ENCODE data around the gene TMEM135.

TMEM135 gene

GRCh38 chr11:87366763-87367405, 329.1 kb downstream of the TMEM135 start:
- DNase-seq: no peak

- DNase-seq: no peak
Measured at GRCh38 chr11:87368151-87368550, 330.4 kb downstream of the TMEM135 start.

- peak; percentile 26 for DNase-seq
Measured at GRCh38 chr11:87368858-87369480, 331.2 kb downstream of the TMEM135 start.

GRCh38 chr11:87369888-87370287, 332.2 kb downstream of the TMEM135 start:
- no peak for DNase-seq

- DNase-seq: no peak
Measured at GRCh38 chr11:87372065-87372464, 334.3 kb downstream of the TMEM135 start.

Measured in hematopoietic multipotent progenitor cell treated with erythropoietin and hydrocortisone succinate and interleukin-3 and kit ligand, for 4 days (in vitro differentiated cells).